K562 (cell line): ENCODE data around the gene HOXB3. TPM values are rescaled to one million over a fixed set of nuclear protein-coding genes. Genes with fewer than 3 reads are reported as not detected.

Experiments used
- AFF1 ChIP-seq, 2 experiments: fragments of 450-650 bp; IDR thresholded peaks; 2 replicates each; pipeline ENCODE4 v1.6.1; 2018; ENCODE audit warnings: mild to moderate bottlenecking in 2 of 2, low read depth in 1 of 2; ENCODE audit not compliant: partially characterized antibody in 2 of 2
- ATF1 ChIP-seq, 2 experiments: fragments of 450-650 bp in 1 of 2; IDR thresholded peaks; 2 replicates each; pipeline ENCODE4 v1.6.1; 2016; ENCODE audit warnings: missing compliant biosample characterization in 1 of 2, missing genetic modification characterization in 1 of 2
- BRD4 ChIP-seq: fragments of 200-600 bp; sonication (generic); IDR thresholded peaks from 2 replicates; pipeline ENCODE4 v1.6.1; 2017; ENCODE audit warnings: inconsistent platforms
- CREB1 ChIP-seq, 2 experiments: sonication (generic) in 1 of 2; formaldehyde crosslinking in 1 of 2; IDR thresholded peaks; 2 replicates each; pipeline versions ENCODE4 v1.6.1 to v1.8.0; 2012 to 2022; ENCODE audit warnings: inconsistent platforms in 1 of 2, mild to moderate bottlenecking in 1 of 2, missing genetic modification reagents in 1 of 2, moderate library complexity in 1 of 2
- CREBBP ChIP-seq: IDR thresholded peaks from one replicate; pipeline ENCODE4 v1.6.1; 2012; ENCODE audit warnings: low read depth, mild to moderate bottlenecking, control low read depth, inconsistent platforms, low read length
- CSDE1 ChIP-seq, 2 experiments: fragments of 450-650 bp; IDR thresholded peaks; 2 replicates each; pipeline ENCODE4 v1.6.1; 2016; ENCODE audit warnings: mild to moderate bottlenecking in 1 of 2
- GABPB1 ChIP-seq: sonication (generic); formaldehyde crosslinking; IDR thresholded peaks from 2 replicates; pipeline ENCODE4 v1.8.0; 2022; ENCODE audit warnings: mild to moderate bottlenecking, missing genetic modification reagents
- HNRNPLL ChIP-seq: fragments of 200-400 bp; formaldehyde crosslinking; IDR thresholded peaks from 2 replicates; pipeline ENCODE4 v1.6.1; 2017; ENCODE audit warnings: low read length, low read depth, mild to moderate bottlenecking; ENCODE audit not compliant: poor library complexity, severe bottlenecking
- JUND ChIP-seq, 2 experiments: IDR thresholded peaks; 2 replicates in 1 of 2; 3 replicates in 1 of 2; pipeline ENCODE4 v1.6.1; 2011; ENCODE audit warnings: borderline replicate concordance in 2 of 2, low read depth in 2 of 2, low read length in 2 of 2, improper control_type of control experiment in 1 of 2, missing biosample characterization in 1 of 2, missing genetic modification characterization in 1 of 2, missing genetic modification reagents in 1 of 2
- MAFG ChIP-seq: fragments of 450-650 bp; conservative IDR thresholded peaks from 2 replicates; pipeline ENCODE4 v1.6.1; 2016; ENCODE audit warnings: missing genetic modification characterization, missing compliant biosample characterization
- PHF8 ChIP-seq: fragments of 200-600 bp; sonication (generic); IDR thresholded peaks from 2 replicates; pipeline ENCODE4 v1.6.1; 2012; ENCODE audit warnings: mixed run types, mild to moderate bottlenecking, inconsistent platforms, low read length, moderate library complexity, borderline replicate concordance
- POLR2AphosphoS2 ChIP-seq: IDR thresholded peaks from 2 replicates; pipeline ENCODE4 v1.6.1; 2012; ENCODE audit warnings: low read length, improper control_type of control experiment
- POLR2G ChIP-seq: fragments of 200-400 bp; formaldehyde crosslinking; IDR thresholded peaks from 2 replicates; pipeline ENCODE4 v1.6.1; 2017; ENCODE audit warnings: low read depth, mild to moderate bottlenecking, antibody characterized with exemption, low read length, moderate library complexity
- POU5F1 ChIP-seq: fragments of 150-350 bp; IDR thresholded peaks from 2 replicates; pipeline ENCODE4 v1.6.1; 2014; ENCODE audit warnings: borderline replicate concordance, low read length, low read depth, mild to moderate bottlenecking; ENCODE audit not compliant: partially characterized antibody
- PRPF4 ChIP-seq: fragments of 200-400 bp; formaldehyde crosslinking; IDR thresholded peaks from one replicate; pipeline ENCODE4 v1.6.1; 2017; ENCODE audit warnings: low read length, low read depth, mild to moderate bottlenecking; ENCODE audit not compliant: insufficient read depth, poor library complexity, severe bottlenecking
- TGIF2 ChIP-seq: sonication (generic); formaldehyde crosslinking; IDR thresholded peaks from 2 replicates; pipeline ENCODE4 v1.8.1; 2022; ENCODE audit warnings: mild to moderate bottlenecking, missing genetic modification reagents, moderate library complexity
- U2AF2 ChIP-seq: fragments of 200-400 bp; formaldehyde crosslinking; optimal IDR thresholded peaks from 2 replicates; pipeline ENCODE3; 2017; ENCODE audit warnings: low read depth, mild to moderate bottlenecking, low read length
- YY1 ChIP-seq, 3 experiments: IDR thresholded peaks; 2 replicates each; pipeline ENCODE4 v1.6.1; 2011; ENCODE audit warnings: low read length in 2 of 3, mild to moderate bottlenecking in 2 of 3, moderate library complexity in 2 of 3, borderline replicate concordance in 1 of 3, control low read depth in 1 of 3, low read depth in 1 of 3; ENCODE audit not compliant: insufficient read depth in 3 of 3, insufficient replicate concordance in 2 of 3, control insufficient read depth in 1 of 3, insufficient read length in 1 of 3; ENCODE audit errors: extremely low read depth in 1 of 3
- ZBTB7A ChIP-seq: IDR thresholded peaks from 2 replicates; pipeline ENCODE4 v1.6.1; 2011; ENCODE audit warnings: low read depth, mild to moderate bottlenecking, low read length, moderate library complexity, borderline replicate concordance; ENCODE audit not compliant: control insufficient read depth
- ZFX ChIP-seq: sonication (generic); formaldehyde crosslinking; IDR thresholded peaks from 2 replicates; pipeline ENCODE4 v1.8.0; 2022; ENCODE audit warnings: mild to moderate bottlenecking, missing genetic modification reagents, moderate library complexity
- polyA plus RNA-seq, 8 experiments: library from polyadenylated mRNA; depleted of rRNA in 4 of 8; stranded (reverse) in 5 of 8; unstranded in 3 of 8; fragments of >200 nt; fragmentation: Nextera tagmentation in 2 of 8; fragmentation: Illumina TruSeq in 1 of 8; extraction: Ambion mirVana in 2 of 8; extraction: Trizol in 1 of 8; gene quantifications; 2 replicates each; pipeline versions ENCODE4 v1.2.1 to v1.2.3, GENCODE V29; 2011 to 2014; ENCODE audit warnings: inconsistent platforms in 1 of 8, missing spikeins in 1 of 8
- total RNA-seq, 7 experiments: library from RNA; depleted of rRNA in 6 of 7; stranded (reverse); fragments of >200 nt in 6 of 7; fragmentation: Illumina TruSeq in 2 of 7; extraction: Trizol in 2 of 7; gene quantifications; 2 replicates each; pipeline versions ENCODE4 v1.2.1 to v1.2.3, GENCODE V29; 2011 to 2021; ENCODE audit warnings: low replicate concordance in 1 of 7
- TF ChIP-seq, protein P1 (sequence below): sonication (generic); formaldehyde crosslinking; IDR thresholded peaks from 2 replicates; pipeline ENCODE4 v1.5.0; 2020; ENCODE audit warnings: missing genetic modification reagents

The HOXB3 gene
- total and polyA plus RNA-seq, 9 of the 15 experiments (the other 6 are each of a cell fraction or from before 2014, with no cell fraction given): 2.4 to 41.3 (median 20.2) TPM

DNA sequence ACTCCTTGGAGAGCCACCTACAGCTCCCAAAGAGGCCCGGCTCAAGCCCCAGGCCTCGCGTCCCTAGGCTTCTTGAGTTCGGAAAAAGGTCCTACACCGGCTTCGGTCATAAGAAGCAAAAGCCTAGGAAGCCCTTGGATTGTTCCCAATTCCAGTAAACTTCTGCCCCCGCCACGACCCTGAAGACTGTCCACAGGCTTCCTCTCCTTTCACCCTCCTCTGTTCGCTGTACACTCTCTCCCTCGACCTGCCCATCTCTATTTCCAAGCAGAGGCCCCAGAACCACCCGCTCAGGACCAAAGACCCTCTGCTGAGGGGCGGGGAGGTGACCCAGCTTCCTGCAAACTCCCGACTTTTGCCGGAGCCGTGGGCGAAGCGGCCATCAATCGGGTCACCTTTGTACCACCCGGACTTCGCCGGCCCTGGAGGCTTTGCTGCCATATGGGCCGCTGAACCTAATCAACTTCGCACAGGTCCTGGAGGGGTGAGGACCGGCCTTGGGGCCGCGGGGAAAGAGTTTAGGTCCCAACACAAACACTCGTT, 47.9 kb downstream of the HOXB3 start (continued):
- TF ChIP-seq YY1 (IDR thresholded peaks at IDR 0.05; ENCODE audit: borderline replicate concordance in 1 of 3, control insufficient read depth in 1 of 3, extremely low read depth in 1 of 3, insufficient read depth in 3 of 3, insufficient read length in 1 of 3, insufficient replicate concordance in 2 of 3, low read depth in 1 of 3, low read length in 2 of 3): peak in 1 of 3 experiments; percentile 40
- TF ChIP-seq ZBTB7A: peak; percentile 11; the same call in 1 of the 2 replicates
- TF ChIP-seq CSDE1 (IDR thresholded peaks at IDR 0.05): no peak
- no peak for TF ChIP-seq U2AF2
- TF ChIP-seq, protein P1, sequence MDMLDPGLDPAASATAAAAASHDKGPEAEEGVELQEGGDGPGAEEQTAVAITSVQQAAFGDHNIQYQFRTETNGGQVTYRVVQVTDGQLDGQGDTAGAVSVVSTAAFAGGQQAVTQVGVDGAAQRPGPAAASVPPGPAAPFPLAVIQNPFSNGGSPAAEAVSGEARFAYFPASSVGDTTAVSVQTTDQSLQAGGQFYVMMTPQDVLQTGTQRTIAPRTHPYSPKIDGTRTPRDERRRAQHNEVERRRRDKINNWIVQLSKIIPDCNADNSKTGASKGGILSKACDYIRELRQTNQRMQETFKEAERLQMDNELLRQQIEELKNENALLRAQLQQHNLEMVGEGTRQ (CRISPR knock-in tag): 0 out of 2 replicates have a peak, but pooled peaks have one; percentile 7
- no peak for TF ChIP-seq JUND (IDR thresholded peaks at IDR 0.05; ENCODE audit: borderline replicate concordance, low read depth, low read length)
- no peak for TF ChIP-seq JUND (tag; IDR thresholded peaks at IDR 0.05; ENCODE audit: borderline replicate concordance, low read depth, low read length)
- no peak for TF ChIP-seq POLR2AphosphoS2
- TF ChIP-seq CREB1 (IDR thresholded peaks at IDR 0.05): 0 out of 2 replicates have a peak, but pooled peaks have one; percentile 10
- no peak for TF ChIP-seq CREB1 (CRISPR knock-in tag; IDR thresholded peaks at IDR 0.05)
- peak; percentile 53 for TF ChIP-seq ZFX
- TF ChIP-seq AFF1 (IDR thresholded peaks at IDR 0.05; ENCODE audit: low read depth in 1 of 2, partially characterized antibody in 2 of 2): peak; percentile 66 to 78
- TF ChIP-seq MAFG: no peak
- TF ChIP-seq CREBBP: no peak
- TF ChIP-seq HNRNPLL: no peak
- TF ChIP-seq PRPF4: no peak
- peak; percentile 29; the same call in 1 of the 2 replicates for TF ChIP-seq PHF8
- peak; percentile 59 for TF ChIP-seq POLR2G
- TF ChIP-seq POU5F1: no peak
- no peak for TF ChIP-seq TGIF2
- 0 out of 2 replicates have a peak, but pooled peaks have one; percentile 15 for TF ChIP-seq BRD4
- TF ChIP-seq GABPB1: no peak
- TF ChIP-seq ATF1 (CRISPR knock-in tag; IDR thresholded peaks at IDR 0.05): no peak
- TF ChIP-seq ATF1 (tag; IDR thresholded peaks at IDR 0.05): 0 out of 2 replicates have a peak, but pooled peaks have one; percentile 2
